Spleen (tissue), 7 donors: ENCODE results near the gene CD248.

Experiments
- CTCF ChIP-seq, 11 experiments: fragments of 200-600 bp in 7 of 11; fragments of 450-650 bp in 4 of 11; sonication (generic) in 4 of 11; IDR thresholded peaks in 8 of 11; conservative IDR thresholded peaks in 3 of 11; 1 replicate in 7 of 11; 2 replicates in 4 of 11; pipeline versions ENCODE4 v1.4.0 to v1.8.0; 2016 to 2021; ENCODE audit warnings: antibody characterized with exemption in 11 of 11, inconsistent platforms in 4 of 11, mild to moderate bottlenecking in 1 of 11
- POLR2A ChIP-seq, 3 donors: fragments of 450-650 bp; IDR thresholded peaks; one replicate each; pipeline ENCODE4 v1.5.1; 2017; ENCODE audit warnings: antibody characterized with exemption in 3 of 3, mild to moderate bottlenecking in 1 of 3
- POLR2AphosphoS5 ChIP-seq, 3 donors: sonication (generic); formaldehyde crosslinking; IDR thresholded peaks; one replicate each; pipeline ENCODE4 v1.5.1; 2017; ENCODE audit warnings: antibody characterized with exemption in 3 of 3
- donor health status: DM: no; HTN: no; CAD: no; lungs with moderate emphysema.
- donor health status: DM: no; HTN: no; CAD: no.
- donor health status: DM: no; HTN: no; CAD: no.

- TF ChIP-seq CTCF (IDR thresholded peaks at IDR 0.05 in 8 of 11, conservative IDR thresholded peaks at IDR 0.05 in 3 of 11) (no peak), POLR2AphosphoS5 (IDR thresholded peaks at IDR 0.05) (peak in 2 of 3 donors; percentile 50 to 55), POLR2A (IDR thresholded peaks at IDR 0.05) (no peak)
Measured at GRCh38 chr11:66316849-66317251, at the start of gene CD248.
